Stimulated activated CD4-positive, alpha-beta T cell treated with anti-CD3 and anti-CD28 coated beads, Interleukin-4, amount 100 ng/mL, for 24 hours (primary cell): ENCODE measurements around the gene NPTXR.
"Not testable (repeated sequence)": the region's sequence is repeated elsewhere in the genome, so short reads cannot be mapped to it uniquely, and the experiment has no call there.

Source experiments
- DNase-seq: peaks from one replicate; pipeline ENCODE4 v3.0.0-alpha.2; 2020

Gene NPTXR

GRCh38 chr22:38868286-38868721 lies 24.5 kb upstream of the NPTXR start:
- no peak for DNase-seq

GRCh38 chr22:38867471-38868285 lies 23.9 kb upstream of the NPTXR start:
- DNase-seq: no peak

DNA sequence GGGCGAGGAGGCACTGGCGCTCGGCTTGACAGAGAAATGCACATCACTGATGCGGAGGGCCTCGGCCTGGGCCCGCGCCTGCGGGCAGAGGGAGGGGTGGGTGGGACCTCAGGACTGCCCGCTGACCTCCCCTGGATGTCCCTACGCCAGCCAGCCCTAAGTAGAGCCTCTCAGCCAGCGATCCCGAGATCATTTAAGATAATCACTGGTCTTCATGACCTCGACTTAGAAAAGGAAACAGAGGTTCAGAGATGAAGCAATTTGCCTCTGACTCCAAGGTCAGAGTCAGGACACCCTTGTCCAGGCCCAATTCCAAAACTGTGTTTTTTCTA lies 23.3 kb upstream of the NPTXR start:
- no peak for DNase-seq

GRCh38 chr22:38866399-38867123 lies 22.7 kb upstream of the NPTXR start:
- DNase-seq: no peak

GRCh38 chr22:38866024-38866398 lies 22.2 kb upstream of the NPTXR start:
- DNase-seq: no peak

GRCh38 chr22:38865201-38866023 lies 21.6 kb upstream of the NPTXR start:
- DNase-seq: no peak

GRCh38 chr22:38864361-38865191 lies 20.7 kb upstream of the NPTXR start:
- no peak for DNase-seq

- no peak for DNase-seq
Measured at GRCh38 chr22:38863531-38864131, 19.8 kb upstream of the NPTXR start.

DNA sequence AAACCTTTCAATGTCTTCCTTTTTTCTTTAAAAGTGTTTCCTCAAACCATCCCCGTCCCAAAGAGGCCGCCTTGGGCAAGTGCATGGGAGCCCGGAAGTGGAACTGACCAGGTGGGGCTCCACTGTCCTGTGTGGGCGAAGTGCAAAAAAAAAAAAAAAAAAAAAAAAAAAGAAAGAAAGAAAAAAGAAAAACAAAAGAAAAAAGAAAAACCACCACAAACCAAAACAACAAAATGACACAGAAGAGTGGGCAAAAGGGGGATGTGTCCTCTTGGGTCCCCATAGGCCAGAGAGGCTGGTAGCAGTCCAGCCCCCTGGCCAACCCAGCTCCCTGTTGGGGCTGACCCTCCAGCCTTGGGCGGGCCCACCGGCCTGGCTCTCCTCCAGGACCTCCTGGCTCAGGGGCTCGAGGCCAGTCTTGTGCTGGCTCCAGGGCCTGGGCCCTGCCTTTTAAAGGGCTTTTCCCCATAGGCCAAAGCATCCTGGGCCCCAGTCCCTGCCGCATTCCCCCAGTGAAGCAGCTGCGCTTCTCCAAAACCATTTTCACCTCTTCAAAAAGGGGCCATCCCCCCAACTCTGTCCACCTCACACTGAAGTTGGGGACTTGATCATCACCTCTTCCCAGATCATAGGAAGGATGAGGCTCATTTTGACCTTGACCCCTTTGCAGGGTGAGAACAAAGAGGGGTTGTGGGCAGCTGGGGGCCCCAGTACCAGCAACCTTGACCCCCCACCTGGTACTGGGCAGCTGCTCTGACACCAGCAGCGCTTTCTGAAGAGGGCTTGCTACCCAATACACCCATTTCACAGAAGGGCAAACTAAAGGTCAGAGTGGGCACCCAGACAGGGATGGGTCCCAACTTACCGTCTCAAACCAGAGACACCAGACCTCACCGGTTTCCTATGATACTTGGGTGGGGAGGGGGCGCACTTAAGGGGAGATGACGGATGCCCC lies 18.8 kb upstream of the NPTXR start:
- no peak for DNase-seq

DNA sequence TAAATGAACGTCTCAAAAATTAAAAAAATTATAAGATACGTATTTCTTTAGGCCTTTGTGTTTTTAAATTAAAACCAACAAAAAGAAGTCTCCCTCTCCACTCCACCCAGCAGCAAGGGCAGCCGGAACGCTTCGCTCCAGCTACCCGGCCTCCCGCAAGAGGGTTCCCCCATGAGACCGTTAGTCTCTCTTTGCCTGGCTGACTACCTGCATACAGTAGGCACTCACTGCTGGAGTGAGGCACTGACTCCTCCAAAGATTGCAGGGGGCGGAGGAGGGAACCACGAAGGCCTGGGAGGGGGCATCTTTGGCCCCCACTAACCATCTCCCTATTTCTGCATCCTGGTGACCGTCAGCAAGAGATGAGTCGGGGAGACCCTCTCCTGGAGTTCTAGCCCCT lies 18.1 kb upstream of the NPTXR start:
- no peak for DNase-seq

DNA sequence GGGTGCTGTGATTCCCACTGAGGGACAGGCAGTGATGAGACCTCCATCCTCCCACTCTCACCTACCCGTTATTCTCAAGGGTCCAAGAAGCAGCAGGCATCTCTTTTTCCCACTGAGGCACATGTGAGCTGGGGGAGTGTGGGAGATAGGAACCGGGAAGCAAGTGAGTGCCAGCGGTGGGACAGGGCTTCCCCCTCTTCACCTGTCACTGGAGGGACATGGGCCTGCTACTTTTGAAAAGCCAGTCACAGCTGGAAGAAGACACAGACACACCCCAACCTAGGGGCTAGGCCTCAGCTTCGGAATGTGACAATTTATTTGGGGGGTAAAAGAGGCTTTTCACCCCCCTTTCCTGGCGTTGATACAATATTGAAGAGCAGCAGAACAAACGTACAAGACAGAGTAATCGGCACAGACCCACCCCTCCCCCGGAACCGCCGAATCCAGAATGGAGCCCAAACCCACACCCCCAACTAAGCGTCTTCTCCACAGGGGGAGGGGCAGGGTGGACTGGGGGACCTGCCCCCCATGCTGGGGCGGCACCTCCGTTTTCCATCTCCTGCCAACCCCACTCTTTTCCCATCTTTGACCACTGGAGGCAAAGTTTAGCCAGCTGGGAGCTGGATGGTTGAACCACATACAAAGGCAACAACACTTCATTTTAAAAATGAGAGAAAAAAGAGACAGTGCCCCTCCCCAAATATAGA lies 17.5 kb upstream of the NPTXR start:
- no peak for DNase-seq

- DNase-seq: no peak
Measured at GRCh38 chr22:38860283-38861169, 16.7 kb upstream of the NPTXR start.

DNA sequence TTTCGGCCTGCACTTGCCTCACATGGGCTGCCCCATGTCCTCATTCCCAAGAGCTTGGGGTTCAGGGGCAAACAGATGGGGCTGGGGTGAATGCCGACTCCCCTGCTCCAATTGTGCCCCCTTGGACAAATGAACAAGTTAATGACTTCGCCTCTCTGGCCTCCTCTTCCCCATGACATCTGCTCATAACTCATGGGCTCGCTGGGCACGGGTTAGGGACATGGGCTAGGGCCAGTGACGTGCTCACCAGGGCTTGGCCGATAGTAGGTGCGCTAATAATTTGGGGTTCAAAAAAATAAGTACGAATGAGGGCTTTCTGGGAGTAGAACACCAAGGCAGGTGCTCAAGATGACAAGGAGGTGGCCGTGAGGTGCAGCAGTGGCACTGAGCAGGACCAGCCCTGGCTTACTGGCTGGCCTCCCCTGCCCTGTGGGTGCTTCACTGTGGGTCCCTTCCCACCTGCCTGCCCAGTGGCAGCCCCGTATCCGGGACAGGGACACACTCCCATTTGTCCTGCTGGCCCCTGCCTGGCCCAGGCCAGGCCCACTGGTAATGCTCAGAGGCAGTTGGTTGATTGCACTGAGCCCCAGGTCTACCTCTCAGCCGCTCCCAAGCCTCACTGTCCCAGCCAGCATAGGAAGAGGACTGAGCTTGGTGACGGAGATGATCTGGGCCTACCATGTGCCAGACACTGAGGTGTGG lies 15.9 kb upstream of the NPTXR start:
- no peak for DNase-seq

DNA sequence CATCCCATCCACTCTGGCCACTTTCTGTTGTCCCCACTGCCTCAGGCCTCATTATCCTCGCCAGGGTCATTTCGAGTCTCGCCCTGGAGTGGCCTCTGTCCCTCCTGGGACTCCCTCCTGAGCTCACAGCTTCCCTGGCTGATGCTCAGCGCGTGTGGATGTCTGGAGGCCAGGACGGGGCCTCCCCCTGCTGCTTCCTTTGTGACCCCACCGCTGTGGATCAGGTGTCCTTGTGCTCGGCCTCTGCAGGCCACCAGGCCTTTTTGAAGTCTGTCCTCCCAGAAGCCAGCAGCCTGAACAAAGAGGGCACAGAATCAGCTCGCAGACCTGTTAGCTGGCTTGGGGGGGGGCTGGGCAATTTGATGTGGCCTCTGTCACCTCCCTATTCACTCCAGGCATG lies 14.7 kb upstream of the NPTXR start:
- DNase-seq: no peak

DNA sequence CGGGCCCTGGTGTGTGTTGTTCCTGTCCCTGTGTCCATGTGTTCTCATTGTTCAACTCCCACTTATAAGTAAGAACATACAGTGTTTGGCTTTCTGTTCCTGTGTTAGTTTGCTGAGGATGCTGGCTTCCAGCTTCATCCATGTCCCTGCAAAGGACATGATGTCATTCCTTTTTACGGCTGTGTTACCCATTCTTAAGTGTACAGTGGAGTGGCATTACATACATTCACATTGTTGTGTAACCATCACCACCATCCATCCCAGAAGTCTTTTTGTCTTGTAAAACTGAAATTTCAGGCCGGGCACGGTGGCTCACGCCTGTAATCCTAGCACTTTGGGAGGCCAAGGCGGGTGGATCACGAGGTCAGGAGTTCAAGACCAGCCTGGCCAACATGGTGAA lies 10.6 kb upstream of the NPTXR start:
- not testable (repeated sequence) for DNase-seq

- not testable (repeated sequence) for DNase-seq
Measured at GRCh38 chr22:38853883-38854282, 10.1 kb upstream of the NPTXR start.

GRCh38 chr22:38853196-38853651 lies 9.4 kb upstream of the NPTXR start:
- no peak for DNase-seq

DNA sequence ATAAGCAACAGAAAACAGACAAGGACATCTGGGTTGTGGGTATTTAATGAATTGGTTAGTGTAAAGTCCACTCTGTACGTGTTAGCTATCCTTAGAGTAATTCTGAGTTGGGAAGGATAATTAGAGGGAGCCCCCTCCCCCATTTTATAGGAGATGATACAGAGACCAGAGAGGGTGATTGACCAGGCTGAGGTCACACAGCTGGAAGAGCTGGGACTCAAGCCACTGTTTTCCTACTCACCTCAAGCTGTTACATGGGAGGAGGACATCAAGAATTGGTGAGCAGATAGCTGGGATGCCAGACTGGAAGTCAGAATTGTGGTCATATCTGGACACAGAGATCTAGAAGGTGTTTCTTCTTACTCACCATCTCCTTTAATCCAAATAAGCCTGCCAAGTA lies 8.7 kb upstream of the NPTXR start:
- no peak for DNase-seq
